ENCODE results near the gene NUP210. TPM values are rescaled to one million over a fixed set of nuclear protein-coding genes. Genes with fewer than 3 reads are reported as not detected.

NUP210 gene
- total RNA-seq, 3 donors from 2014 or later, result 6.7 to 14.8 (median 8.1) TPM

- no peak for DNase-seq
- no peaks in the 10 kb centered on the region for H3K9me3 ChIP-seq
- ATAC-seq, result no peak
- no peaks in the 10 kb centered on the region for H3K4me1 ChIP-seq (ENCODE audit: low read depth)
- intact Hi-C loops (cut with DNase I, micrococcal nuclease), result no loop called here
- H3K4me3 ChIP-seq, result no peak overlapping the region
- no peaks in the 10 kb centered on the region for H3K36me3 ChIP-seq (ENCODE audit: low read depth)
- no peak for TF ChIP-seq CTCF (IDR thresholded peaks at IDR 0.05)
Observed at GRCh38 chr3:13345284-13345683, 74.8 kb downstream of the NUP210 start.

- no peaks in the 10 kb centered on the region for H3K4me1 ChIP-seq (ENCODE audit: low read depth)
- H3K9me3 ChIP-seq, result no peaks in the 10 kb centered on the region
- ATAC-seq (no peak), DNase-seq (no peak)
- intact Hi-C loops (cut with DNase I, micrococcal nuclease), result no loop called here
- no peak overlapping the region for H3K4me3 ChIP-seq
- no peaks in the 10 kb centered on the region for H3K36me3 ChIP-seq (ENCODE audit: low read depth)
- no peak for TF ChIP-seq CTCF (IDR thresholded peaks at IDR 0.05)
Observed at GRCh38 chr3:13344663-13345062, 75.5 kb downstream of the NUP210 start.

- no peaks in the 10 kb centered on the region for H3K36me3 ChIP-seq (ENCODE audit: low read depth)
- no peak for DNase-seq
- no peak for ATAC-seq
Observed at GRCh38 chr3:13343601-13344000, 76.5 kb downstream of the NUP210 start.

GRCh38 chr3:13341229-13341905, 78.8 kb downstream of the NUP210 start:
- H3K4me3 ChIP-seq, result no peak overlapping the region
- no peaks in the 10 kb centered on the region for H3K9me3 ChIP-seq
- no peak for ATAC-seq
- intact Hi-C loops (cut with DNase I, micrococcal nuclease), result no loop called here
- no peaks in the 10 kb centered on the region for H3K4me1 ChIP-seq (ENCODE audit: low read depth)
- DNase-seq, result no peak
- no peak for TF ChIP-seq CTCF (IDR thresholded peaks at IDR 0.05)
- H3K36me3 ChIP-seq (ENCODE audit: low read depth), result no peaks in the 10 kb centered on the region

More at GRCh38 chr3:13343601-13344000, 76.5 kb downstream of the NUP210 start:
- intact Hi-C loops (cut with DNase I, micrococcal nuclease), result no loop called here
- Histone ChIP-seq H3K4me3 (no peak overlapping the region), H3K4me1 (ENCODE audit: low read depth) (no peaks in the 10 kb centered on the region), H3K9me3 (no peaks in the 10 kb centered on the region)
- TF ChIP-seq CTCF (IDR thresholded peaks at IDR 0.05), result no peak

GRCh38 chr3:13339833-13340232, 80.3 kb downstream of the NUP210 start:
- Histone ChIP-seq H3K36me3 (ENCODE audit: low read depth) (no peaks in the 10 kb centered on the region), H3K9me3 (no peaks in the 10 kb centered on the region), H3K4me1 (ENCODE audit: low read depth) (no peaks in the 10 kb centered on the region), H3K4me3 (no peak overlapping the region)
- DNase-seq (no peak), ATAC-seq (no peak)
- intact Hi-C loops (cut with DNase I, micrococcal nuclease), result no loop called here
- TF ChIP-seq CTCF (IDR thresholded peaks at IDR 0.05), result no peak

- ATAC-seq, result no peak
- no peak for DNase-seq
- no peaks in the 10 kb centered on the region for H3K9me3 ChIP-seq
- intact Hi-C loops (cut with DNase I, micrococcal nuclease), result no loop called here
- no peak overlapping the region for H3K4me3 ChIP-seq
- no peak for TF ChIP-seq CTCF (IDR thresholded peaks at IDR 0.05)
- H3K36me3 ChIP-seq (ENCODE audit: low read depth), result no peaks in the 10 kb centered on the region
- H3K4me1 ChIP-seq (ENCODE audit: low read depth), result no peaks in the 10 kb centered on the region
Observed at GRCh38 chr3:13338996-13339395, 81.1 kb downstream of the NUP210 start.
